Chondrocyte (in vitro differentiated cells): Measurements from ENCODE around the gene TAF9B. TPM values are rescaled to one million over a fixed set of nuclear protein-coding genes. Genes with fewer than 3 reads are reported as not detected.

Experiments used
- DNase-seq: peaks from one replicate; pipeline ENCODE4 v3.0.0; 2021; ENCODE audit warnings: mixed read lengths, low spot score
- H3K27ac Mint-ChIP-seq: one replicate; pipeline ENCODE4 v1.8.0; 2021; ENCODE audit warnings: mild to moderate bottlenecking, moderate library complexity, mixed read lengths; ENCODE audit not compliant: unreplicated experiment
- H3K27me3 Mint-ChIP-seq: 2 replicates; pipeline ENCODE4 v1.8.0; 2021; ENCODE audit warnings: low read depth, mixed read lengths
- H3K36me3 Mint-ChIP-seq: 2 replicates; pipeline ENCODE4 v1.8.0; 2021; ENCODE audit warnings: low read depth, mixed read lengths
- H3K4me1 Mint-ChIP-seq: 2 replicates; pipeline ENCODE4 v1.8.0; 2021; ENCODE audit warnings: low read depth, mild to moderate bottlenecking, mixed read lengths
- H3K4me3 Mint-ChIP-seq: one replicate; pipeline ENCODE4 v1.8.0; 2021; ENCODE audit warnings: mild to moderate bottlenecking, moderate library complexity, mixed read lengths; ENCODE audit not compliant: unreplicated experiment
- H3K9me3 Mint-ChIP-seq: 2 replicates; pipeline ENCODE4 v1.8.0; 2021; ENCODE audit warnings: low read depth, mixed read lengths
- total RNA-seq: library from RNA; stranded (reverse); gene quantifications from 3 replicates; pipeline ENCODE4 v1.2.1, GENCODE V29; 2021
- TF ChIP-seq, protein P1 (sequence below): fragments of 200-600 bp; sonication (generic); IDR thresholded peaks from 2 replicates; pipeline ENCODE4 v1.5.0; 2021; ENCODE audit warnings: antibody characterized with exemption, mild to moderate bottlenecking, moderate library complexity

TAF9B gene
- total RNA-seq, 1 donor from 2014 or later, result 12.4 TPM

DNA sequence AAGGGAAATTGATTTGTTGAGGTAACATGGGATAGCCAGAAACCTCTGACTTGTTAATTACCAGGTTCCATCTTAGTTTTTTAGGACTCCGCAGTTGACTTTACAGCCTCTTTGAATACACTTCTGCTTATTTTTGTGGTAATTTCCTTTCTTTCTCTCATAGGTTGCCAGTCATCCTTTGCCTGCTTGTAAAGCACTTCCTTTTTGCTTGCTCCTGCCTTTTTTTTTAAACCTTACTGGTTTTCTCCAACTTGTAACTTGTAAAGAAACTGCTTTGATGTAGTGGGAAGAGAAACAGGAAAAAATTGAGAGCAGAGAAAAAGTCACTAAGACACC, 32.8 kb downstream of the TAF9B start:
- peaks cover 55% of the 10 kb centered on the region for H3K4me1 Mint-ChIP-seq
- H3K4me3 Mint-ChIP-seq, result peak overlapping the region; percentile 88
- peaks cover 3% of the 10 kb centered on the region for H3K36me3 Mint-ChIP-seq
- H3K27ac Mint-ChIP-seq, result peak overlapping the region; percentile 10
- DNase-seq, result no peak
- H3K9me3 Mint-ChIP-seq, result peaks cover 10% of the 10 kb centered on the region
- TF ChIP-seq, protein P1, sequence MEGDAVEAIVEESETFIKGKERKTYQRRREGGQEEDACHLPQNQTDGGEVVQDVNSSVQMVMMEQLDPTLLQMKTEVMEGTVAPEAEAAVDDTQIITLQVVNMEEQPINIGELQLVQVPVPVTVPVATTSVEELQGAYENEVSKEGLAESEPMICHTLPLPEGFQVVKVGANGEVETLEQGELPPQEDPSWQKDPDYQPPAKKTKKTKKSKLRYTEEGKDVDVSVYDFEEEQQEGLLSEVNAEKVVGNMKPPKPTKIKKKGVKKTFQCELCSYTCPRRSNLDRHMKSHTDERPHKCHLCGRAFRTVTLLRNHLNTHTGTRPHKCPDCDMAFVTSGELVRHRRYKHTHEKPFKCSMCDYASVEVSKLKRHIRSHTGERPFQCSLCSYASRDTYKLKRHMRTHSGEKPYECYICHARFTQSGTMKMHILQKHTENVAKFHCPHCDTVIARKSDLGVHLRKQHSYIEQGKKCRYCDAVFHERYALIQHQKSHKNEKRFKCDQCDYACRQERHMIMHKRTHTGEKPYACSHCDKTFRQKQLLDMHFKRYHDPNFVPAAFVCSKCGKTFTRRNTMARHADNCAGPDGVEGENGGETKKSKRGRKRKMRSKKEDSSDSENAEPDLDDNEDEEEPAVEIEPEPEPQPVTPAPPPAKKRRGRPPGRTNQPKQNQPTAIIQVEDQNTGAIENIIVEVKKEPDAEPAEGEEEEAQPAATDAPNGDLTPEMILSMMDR, result no peak
- no peaks in the 10 kb centered on the region for H3K27me3 Mint-ChIP-seq

DNA sequence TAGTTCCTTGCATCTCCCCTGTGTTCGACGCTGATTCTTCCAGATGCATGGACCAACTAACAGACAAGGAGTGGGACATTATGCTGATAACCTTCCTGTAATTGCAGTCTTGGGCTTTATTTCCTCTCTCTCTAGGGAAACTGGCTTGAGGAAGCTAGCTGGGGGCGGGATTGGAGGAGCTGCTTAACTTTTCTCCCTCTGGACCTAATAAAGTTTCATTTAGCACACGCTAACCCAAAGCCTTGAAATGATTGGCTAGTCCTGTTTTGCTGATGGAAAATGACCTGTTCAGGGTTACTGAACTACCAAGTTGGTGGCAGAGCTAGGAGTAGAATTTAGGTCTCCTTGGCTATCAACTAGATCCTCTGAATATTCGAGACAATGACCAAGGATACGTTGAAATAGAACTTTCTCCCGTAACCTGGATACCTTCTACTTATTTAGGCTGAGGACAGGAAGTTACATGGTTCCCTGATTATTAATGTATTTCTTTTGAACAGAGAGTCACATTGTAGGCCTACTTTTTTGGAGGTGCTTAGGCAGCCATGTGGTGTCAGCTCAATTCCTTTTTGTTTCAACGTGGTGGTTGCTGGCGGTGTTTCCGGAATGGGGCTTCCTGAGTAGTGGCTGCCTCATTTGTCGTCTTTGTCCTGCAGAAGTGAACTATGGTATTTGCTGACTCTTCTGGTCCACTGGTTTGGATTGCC, 33.4 kb downstream of the TAF9B start:
- peak overlapping the region; percentile 88 for H3K4me3 Mint-ChIP-seq
- DNase-seq, result no peak
- peak overlapping the region; percentile 90 for H3K27ac Mint-ChIP-seq
- peaks cover 3% of the 10 kb centered on the region for H3K36me3 Mint-ChIP-seq
- H3K27me3 Mint-ChIP-seq, result no peaks in the 10 kb centered on the region
- peaks cover 10% of the 10 kb centered on the region for H3K9me3 Mint-ChIP-seq
- H3K4me1 Mint-ChIP-seq, result peaks cover 51% of the 10 kb centered on the region
- TF ChIP-seq, protein P1, result no peak

DNA sequence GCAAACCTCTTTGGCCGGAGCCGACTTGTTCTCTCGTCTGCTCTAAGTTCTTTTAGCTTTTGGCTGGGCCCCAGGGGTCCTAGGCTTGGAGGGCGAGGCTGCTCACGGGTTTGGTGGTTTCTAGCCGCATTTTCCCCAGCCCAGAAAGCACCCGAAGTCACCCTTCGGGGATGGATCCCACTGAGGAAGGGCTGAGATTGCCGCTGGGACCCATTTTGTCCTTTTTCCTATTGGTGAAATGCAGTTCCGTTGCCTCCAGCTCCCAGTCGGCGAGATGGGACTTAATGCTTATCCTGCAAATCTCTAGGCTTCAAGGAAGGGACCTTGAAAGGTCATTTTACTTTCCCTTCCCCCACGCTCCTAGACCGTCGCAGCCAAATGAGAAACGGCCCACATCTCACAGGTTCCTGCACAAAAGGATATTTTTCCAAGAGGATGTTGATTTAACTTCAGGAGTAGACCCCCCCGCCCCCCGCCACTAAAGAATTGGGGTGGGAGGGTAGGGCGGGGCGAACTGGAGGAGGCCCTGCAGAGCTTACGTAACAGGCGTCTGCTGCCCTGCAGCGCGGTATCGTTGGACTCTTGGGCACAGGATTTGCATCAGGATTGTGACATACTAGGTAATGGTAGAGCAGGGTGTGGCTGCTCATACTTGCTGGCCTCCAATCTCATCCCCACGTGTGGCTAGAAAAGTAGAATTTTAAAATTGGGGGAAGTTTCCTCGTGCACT, 34.8 kb downstream of the TAF9B start:
- DNase-seq, result no peak
- Mint-ChIP-seq H3K27me3 (no peaks in the 10 kb centered on the region), H3K4me1 (peaks cover 49% of the 10 kb centered on the region), H3K27ac (peak overlapping the region; percentile 90), H3K36me3 (peaks cover 3% of the 10 kb centered on the region), H3K9me3 (peaks cover 13% of the 10 kb centered on the region), H3K4me3 (peak overlapping the region; percentile 88)
- TF ChIP-seq, protein P1, result no peak

DNA sequence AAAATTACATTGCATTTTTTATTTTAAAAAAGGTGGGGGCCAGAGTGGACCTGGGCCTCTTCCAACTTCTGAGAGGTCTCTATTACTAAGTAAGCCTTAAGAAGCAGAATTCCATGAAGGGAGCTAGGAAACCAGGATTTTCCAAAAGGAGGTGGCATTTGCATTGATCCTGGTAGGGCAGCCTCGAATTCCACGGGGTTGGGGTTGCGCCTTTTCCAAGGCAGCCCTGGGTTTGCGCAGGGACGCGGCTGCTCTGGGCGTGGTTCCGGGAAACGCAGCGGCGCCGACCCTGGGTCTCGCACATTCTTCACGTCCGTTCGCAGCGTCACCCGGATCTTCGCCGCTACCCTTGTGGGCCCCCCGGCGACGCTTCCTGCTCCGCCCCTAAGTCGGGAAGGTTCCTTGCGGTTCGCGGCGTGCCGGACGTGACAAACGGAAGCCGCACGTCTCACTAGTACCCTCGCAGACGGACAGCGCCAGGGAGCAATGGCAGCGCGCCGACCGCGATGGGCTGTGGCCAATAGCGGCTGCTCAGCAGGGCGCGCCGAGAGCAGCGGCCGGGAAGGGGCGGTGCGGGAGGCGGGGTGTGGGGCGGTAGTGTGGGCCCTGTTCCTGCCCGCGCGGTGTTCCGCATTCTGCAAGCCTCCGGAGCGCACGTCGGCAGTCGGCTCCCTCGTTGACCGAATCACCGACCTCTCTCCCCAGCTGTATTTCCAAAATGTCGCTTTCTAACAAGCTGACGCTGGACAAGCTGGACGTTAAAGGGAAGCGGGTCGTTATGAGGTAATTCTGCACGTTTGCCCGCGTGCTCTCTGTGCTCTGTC, 35.6 kb downstream of the TAF9B start, which contains the start of gene PGK1:
PGK1 (plus strand) TSS at position 626 of the 824 bp plus-strand sequence; CDS start at position 719, 93 bp downstream.
- Mint-ChIP-seq H3K27me3 (no peaks in the 10 kb centered on the region), H3K27ac (peak within 1 kb of the TSS; percentile 90), H3K4me3 (peak within 1 kb of the TSS; percentile 88), H3K9me3 (peaks cover 13% of the 10 kb centered on the region), H3K4me1 (peaks cover 41% of the 10 kb centered on the region), H3K36me3 (peaks cover 3% of the 10 kb centered on the region)
- TF ChIP-seq, protein P1, result no peak
- peak; percentile 97 for DNase-seq
